Measurements from ENCODE around the gene ALDH18A1. TPM values are rescaled to one million over a fixed set of nuclear protein-coding genes. Genes with fewer than 3 reads are reported as not detected.

ALDH18A1 gene
- total and polyA plus RNA-seq, 2 of the 8 experiments (the other 6 are each of a cell fraction or from before 2014, with no cell fraction given) = 59.6 to 128 TPM

DNA sequence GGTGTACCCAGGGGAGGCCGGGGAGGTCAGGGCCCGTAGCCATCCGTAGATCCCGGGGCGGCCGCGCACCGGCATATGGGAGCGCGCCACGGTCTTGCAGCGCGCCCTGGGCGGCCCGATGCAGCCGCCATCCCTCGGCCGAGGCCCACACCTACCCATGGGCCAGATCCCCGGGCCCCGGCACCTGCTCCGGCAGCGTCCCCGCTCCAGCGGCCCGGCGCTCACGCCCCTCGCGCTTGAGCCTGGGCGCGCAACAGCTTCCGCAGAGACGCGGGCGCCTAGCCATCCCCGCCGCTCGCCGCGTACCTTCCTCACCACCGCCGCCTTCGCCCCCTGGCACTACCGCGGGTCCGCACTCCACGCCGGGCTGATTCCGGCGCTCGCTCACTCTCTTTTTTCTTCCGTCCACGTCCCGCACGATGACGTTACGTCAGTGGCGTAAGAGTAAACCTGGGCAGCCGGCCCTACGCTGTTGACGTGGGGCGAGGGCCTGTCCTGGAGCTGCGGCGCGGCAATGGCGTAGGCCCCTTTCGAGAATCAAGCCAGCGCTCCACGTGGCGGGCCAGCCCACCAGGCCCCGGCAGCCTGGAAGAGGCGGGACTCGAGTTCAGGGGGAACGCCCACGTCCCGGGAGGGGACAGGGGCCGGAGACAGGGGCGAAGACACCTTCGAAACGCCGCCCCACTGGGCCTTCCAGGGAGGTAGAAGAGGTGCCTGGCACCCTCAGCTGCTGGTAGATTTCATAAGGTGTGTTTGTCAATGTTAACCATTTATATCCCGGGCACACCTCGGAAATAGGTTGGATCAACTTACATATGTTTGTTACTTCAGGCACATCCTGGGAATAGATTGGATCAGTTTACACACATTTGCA, at the start of gene ALDH18A1 (continued):
- TF ChIP-seq KDM4A (IDR thresholded peaks at IDR 0.05; ENCODE audit: low read depth, low read length, severe bottlenecking) (peak; percentile 92), SIN3A (conservative IDR thresholded peaks at IDR 0.05 in 1 of 2, IDR thresholded peaks at IDR 0.05 in 1 of 2; ENCODE audit: low read depth in 1 of 2, low read length in 2 of 2) (peak; percentile 32 to 88; a peak in 2 of 4 replicates), TAF1 (IDR thresholded peaks at IDR 0.05; ENCODE audit: low read depth, low read length) (peak; percentile 52; the same call in 1 of the 2 replicates), SP4 (IDR thresholded peaks at IDR 0.05; ENCODE audit: low read length) (peak; percentile 82; the same call in 1 of the 2 replicates), CREB1 (IDR thresholded peaks at IDR 0.05) (peak; percentile 75), PHF8 (conservative IDR thresholded peaks at IDR 0.05; ENCODE audit: low read depth, low read length) (peak; percentile 75), POLR2A (IDR thresholded peaks at IDR 0.05; ENCODE audit: control extremely low read depth in 1 of 2, low read depth in 2 of 2, low read length in 2 of 2) (peak in 1 of 2 experiments; percentile 36; a peak in 1 of 3 replicates), FOSL1 (IDR thresholded peaks at IDR 0.05; ENCODE audit: insufficient read depth, low read depth, low read length) (peak; percentile 92), HDAC6 (IDR thresholded peaks at IDR 0.05; ENCODE audit: low read depth, low read length) (no peak), TBP (IDR thresholded peaks at IDR 0.05; ENCODE audit: low read depth, low read length) (peak; percentile 28; the same call in 1 of the 2 replicates), HDAC2 (IDR thresholded peaks at IDR 0.05; ENCODE audit: borderline replicate concordance in 1 of 2, low read depth in 2 of 2, low read length in 2 of 2) (peak; percentile 11 to 74; a peak in 1 of 4 replicates)

All from H1 (cell line).